ENCODE results near the gene MSX2. TPM values are rescaled to one million over a fixed set of nuclear protein-coding genes. Genes with fewer than 3 reads are reported as not detected.

MSX2 gene
- total and polyA plus RNA-seq, 9 of the 15 experiments (the other 6 are each of a cell fraction or from before 2014, with no cell fraction given): not detected

- Histone ChIP-seq H3K27ac (ENCODE audit: extremely low read depth, low read depth, low read length) (no peak overlapping the region), H3K27me3 (ENCODE audit: control insufficient read depth in 2 of 2, insufficient read depth in 2 of 2, low read length in 2 of 2) (peaks cover 0 to 2% of the 10 kb centered on the region in 2 experiments; a peak in 2 of 5 replicates), H2AFZ (ENCODE audit: low read depth, low read length) (no peak overlapping the region), H3K4me3 (no peak overlapping the region), H3K36me3 (ENCODE audit: control insufficient read depth, insufficient read depth, low read length) (no peaks in the 10 kb centered on the region), H3K4me2 (ENCODE audit: insufficient read depth, low read length) (no peak overlapping the region), H3K9ac (ENCODE audit: insufficient read depth in 1 of 2, low read depth in 2 of 2, low read length in 2 of 2) (no peak overlapping the region), H3K9me1 (ENCODE audit: control insufficient read depth, insufficient read depth, low read length) (no peaks in the 10 kb centered on the region), H3K9me3 (replicated peaks; ENCODE audit: control insufficient read depth, insufficient read depth, low read depth, low read length) (no peaks in the 10 kb centered on the region), H3K79me2 (ENCODE audit: control insufficient read depth, insufficient read depth, low read length) (no peaks in the 10 kb centered on the region), H4K20me1 (replicated peaks; ENCODE audit: control insufficient read depth, insufficient read depth, low read length) (no peaks in the 10 kb centered on the region), H3K4me1 (replicated peaks in 1 of 2; ENCODE audit: control insufficient read depth in 2 of 2, insufficient read depth in 2 of 2, low read length in 2 of 2) (no peaks in the 10 kb centered on the region)
- 1% methylated on average over 5 of the region's 5 CpGs for WGBS (ENCODE audit: insufficient coverage, low coverage, missing lambda C conversion rate)
- ChIA-PET CTCF (ENCODE audit: low intra/inter-chr PET ratio) (no interaction called here), POLR2A (no interaction called here)
- FAIRE-seq (no peak), ATAC-seq (no peak), DNase-seq (ENCODE audit: extremely low read depth in 1 of 4, low spot score in 3 of 4) (no peak)
- intact Hi-C loops (cut with micrococcal nuclease): no loop called here
- no TSS peak for BruUV-seq (replicated peaks)
- in situ Hi-C loops (cut with MboI): no loop called here
- TF ChIP-seq ZNF121 (CRISPR knock-in tag; conservative IDR thresholded peaks at IDR 0.05) (no peak), MTA3 (IDR thresholded peaks at IDR 0.05; ENCODE audit: borderline replicate concordance) (no peak), ZNF239 (CRISPR knock-in tag; IDR thresholded peaks at IDR 0.05) (no peak), VEZF1 (CRISPR knock-in tag; IDR thresholded peaks at IDR 0.05) (no peak), CEBPZ (IDR thresholded peaks at IDR 0.05; ENCODE audit: borderline replicate concordance, low read depth, low read length) (no peak), PRDM10 (IDR thresholded peaks at IDR 0.05; ENCODE audit: partially characterized antibody) (no peak), ZNF436 (CRISPR knock-in tag; IDR thresholded peaks at IDR 0.05) (no peak), ZFPM2 (CRISPR knock-in tag; IDR thresholded peaks at IDR 0.05) (no peak), MITF (IDR thresholded peaks at IDR 0.05) (no peak)
Observed at GRCh38 chr5:174741352-174741751, 17.0 kb downstream of the MSX2 start.
